Measurements from ENCODE around the gene PIGM.

DNA sequence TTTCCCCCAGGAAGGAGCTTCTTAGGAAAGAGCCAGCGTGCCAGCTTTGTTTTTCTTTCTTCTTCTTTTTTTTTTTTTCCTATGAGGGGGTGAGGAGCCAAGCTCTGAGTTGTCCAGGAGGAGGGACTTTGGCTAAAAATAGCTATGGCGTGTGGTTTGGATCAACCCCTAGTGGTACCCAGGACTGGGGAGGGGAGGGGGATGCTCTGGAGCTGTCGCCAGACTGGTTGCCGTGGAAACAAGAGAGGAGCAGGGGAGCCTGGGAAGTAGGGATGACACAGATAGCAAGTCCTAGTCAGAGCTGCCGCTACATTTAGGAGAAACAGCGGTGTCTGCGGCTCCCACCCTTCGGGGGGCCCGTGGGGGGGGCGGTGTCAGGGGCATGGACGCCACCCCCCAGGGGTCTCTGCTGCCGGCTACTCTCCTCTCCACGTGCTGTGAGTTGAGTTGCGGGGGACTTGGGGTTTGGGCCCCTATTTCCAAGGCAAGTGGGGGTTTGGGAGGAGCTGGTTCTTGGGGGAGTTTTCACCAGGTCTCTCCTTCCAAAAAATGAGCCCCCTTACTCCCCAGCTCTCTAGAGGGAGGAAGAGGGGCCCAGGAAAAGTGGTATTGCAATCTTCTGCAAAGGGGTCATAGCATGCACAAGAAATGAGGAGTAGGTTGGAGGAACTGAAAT is 49.6 kb upstream of the PIGM start, which contains the start of gene KCNJ9:
- TF ChIP-seq, protein P1, sequence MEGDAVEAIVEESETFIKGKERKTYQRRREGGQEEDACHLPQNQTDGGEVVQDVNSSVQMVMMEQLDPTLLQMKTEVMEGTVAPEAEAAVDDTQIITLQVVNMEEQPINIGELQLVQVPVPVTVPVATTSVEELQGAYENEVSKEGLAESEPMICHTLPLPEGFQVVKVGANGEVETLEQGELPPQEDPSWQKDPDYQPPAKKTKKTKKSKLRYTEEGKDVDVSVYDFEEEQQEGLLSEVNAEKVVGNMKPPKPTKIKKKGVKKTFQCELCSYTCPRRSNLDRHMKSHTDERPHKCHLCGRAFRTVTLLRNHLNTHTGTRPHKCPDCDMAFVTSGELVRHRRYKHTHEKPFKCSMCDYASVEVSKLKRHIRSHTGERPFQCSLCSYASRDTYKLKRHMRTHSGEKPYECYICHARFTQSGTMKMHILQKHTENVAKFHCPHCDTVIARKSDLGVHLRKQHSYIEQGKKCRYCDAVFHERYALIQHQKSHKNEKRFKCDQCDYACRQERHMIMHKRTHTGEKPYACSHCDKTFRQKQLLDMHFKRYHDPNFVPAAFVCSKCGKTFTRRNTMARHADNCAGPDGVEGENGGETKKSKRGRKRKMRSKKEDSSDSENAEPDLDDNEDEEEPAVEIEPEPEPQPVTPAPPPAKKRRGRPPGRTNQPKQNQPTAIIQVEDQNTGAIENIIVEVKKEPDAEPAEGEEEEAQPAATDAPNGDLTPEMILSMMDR (IDR thresholded peaks at IDR 0.05), result no peak
- TF ChIP-seq POLR2A (IDR thresholded peaks at IDR 0.05) (no peak), EP300 (IDR thresholded peaks at IDR 0.05) (no peak), POLR2AphosphoS5 (IDR thresholded peaks at IDR 0.05) (no peak)
